GM21786 (cell line): ENCODE data around the gene NKX2-3.

ENCODE experiments used
- ATAC-seq: cut with Tn5 transposase; IDR thresholded peaks from one replicate; pipeline ENCODE4 v1.9.1; 2021; ENCODE audit not compliant: unreplicated experiment

NKX2-3 gene

DNA sequence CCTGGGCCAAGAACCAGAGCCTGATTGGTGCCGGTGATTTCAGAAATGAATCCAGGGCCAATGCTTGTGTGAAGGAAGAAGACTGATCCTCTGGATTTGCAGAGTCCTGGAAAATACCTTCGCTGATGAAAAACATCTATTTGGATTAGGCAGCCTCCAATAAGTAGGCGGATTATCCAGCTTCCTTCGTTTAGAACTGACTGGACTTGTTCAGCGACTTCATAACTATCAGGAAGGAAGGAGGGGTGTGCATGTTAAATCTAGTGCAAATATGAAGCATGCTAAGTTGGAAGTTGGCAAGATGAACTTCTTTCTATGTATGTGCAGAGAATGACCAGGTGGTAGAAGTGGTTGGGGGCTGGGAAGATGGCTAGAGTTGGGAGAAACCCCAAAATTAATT is 41.0 kb downstream of the NKX2-3 start:
- ATAC-seq: no peak

DNA sequence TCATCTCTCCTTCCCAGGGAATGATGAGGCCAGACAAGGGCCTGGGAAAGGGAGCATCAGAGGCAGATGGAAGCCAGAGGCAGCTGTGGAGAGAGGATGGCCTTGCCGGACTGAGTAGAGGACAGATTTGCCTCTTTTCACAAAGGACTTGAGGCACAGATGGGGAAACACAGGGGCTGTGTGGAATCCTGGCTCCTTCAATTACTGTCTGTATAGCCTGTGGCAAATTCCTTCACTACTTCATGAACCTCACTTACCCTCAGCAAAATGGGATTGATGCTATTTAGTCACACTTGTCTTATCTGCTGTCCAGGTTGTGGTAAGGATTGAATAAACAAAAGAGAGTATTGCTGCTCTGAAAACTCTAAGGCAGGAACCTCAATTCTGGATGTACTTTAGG is 47.2 kb downstream of the NKX2-3 start:
- no peak for ATAC-seq

DNA sequence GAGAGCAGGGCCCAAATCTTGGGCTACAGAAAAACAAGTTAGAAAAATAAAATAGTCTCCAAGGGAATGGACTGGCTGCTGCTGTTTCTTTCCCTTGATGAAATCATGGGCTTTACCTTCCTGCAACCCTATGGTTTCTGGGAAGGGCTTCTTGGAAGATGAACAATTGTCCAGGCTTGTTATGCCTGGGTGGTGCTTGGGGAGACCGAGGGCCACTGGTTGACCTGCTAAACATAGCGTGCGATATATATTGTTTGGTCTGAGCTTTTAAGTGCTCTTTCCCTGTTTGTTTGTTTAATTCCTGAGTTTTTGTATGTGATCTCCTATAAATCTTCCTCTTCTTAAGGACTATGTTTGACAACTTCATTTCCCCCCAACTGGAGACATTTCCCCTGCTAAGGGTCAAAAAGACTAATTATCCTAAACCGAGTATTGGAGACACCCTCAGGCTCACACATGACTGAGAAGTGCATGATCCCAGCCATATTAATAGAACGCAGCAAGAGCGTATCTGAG is 49.6 kb downstream of the NKX2-3 start:
- ATAC-seq: no peak

DNA sequence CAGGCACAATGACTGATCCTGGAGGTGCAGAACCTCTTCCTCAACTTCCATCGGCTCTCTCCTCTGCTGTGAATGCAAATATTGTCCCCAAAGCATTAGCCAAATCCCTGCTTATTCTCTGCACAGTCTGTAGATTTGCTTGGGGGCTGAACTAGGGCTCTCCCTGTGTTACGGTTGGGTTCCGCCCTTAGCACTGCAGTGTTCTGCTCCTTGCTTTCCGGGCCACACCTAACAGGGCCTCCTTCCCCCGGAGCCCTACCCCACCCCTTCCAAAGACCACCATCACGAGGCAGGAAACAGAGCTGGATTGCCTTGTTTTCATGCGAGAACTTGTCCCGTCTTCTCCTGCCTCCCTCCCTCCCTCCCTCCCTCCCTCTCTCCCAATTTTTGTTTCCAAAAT is 50.9 kb downstream of the NKX2-3 start:
- no peak for ATAC-seq
